ENCODE measurements around the gene GLMN. TPM values are rescaled to one million over a fixed set of nuclear protein-coding genes. Genes with fewer than 3 reads are reported as not detected.

The GLMN gene
- 10 to 100 TPM; 18.9 to 27.0 (median 24.1) TPM for polyA plus RNA-seq (ENCODE audit: insufficient read length in 4 of 4)

GRCh38 chr1:92298573-92299476 lies at the start of gene GLMN, which contains the start of gene RPAP2:
Gene GLMN (minus strand): TSS chr1:92298987. CDS start chr1:92297999, 988 bp downstream.
Gene RPAP2 (plus strand): TSS chr1:92299059. CDS start chr1:92299074, 15 bp downstream.
- peak; percentile 80 to 82 (median 81) for DNase-seq (ENCODE audit: low read depth in 4 of 4, low spot score in 3 of 4)

- no peak for DNase-seq (ENCODE audit: low read depth in 4 of 4, low spot score in 3 of 4)
Measured at GRCh38 chr1:92346866-92347640, 48.3 kb upstream of the GLMN start.

- DNase-seq (ENCODE audit: low read depth in 4 of 4, low spot score in 3 of 4), result no peak
Measured at GRCh38 chr1:92343061-92343460, 44.3 kb upstream of the GLMN start.

GRCh38 chr1:92342401-92342800 lies 43.6 kb upstream of the GLMN start:
- DNase-seq (ENCODE audit: low read depth in 4 of 4, low spot score in 3 of 4), result no peak

GRCh38 chr1:92340154-92340553 lies 41.4 kb upstream of the GLMN start:
- DNase-seq (ENCODE audit: low read depth in 4 of 4, low spot score in 3 of 4), result no peak

- no peak for DNase-seq (ENCODE audit: low read depth in 4 of 4, low spot score in 3 of 4)
Measured at GRCh38 chr1:92333668-92334067, 34.9 kb upstream of the GLMN start.

- no peak for DNase-seq (ENCODE audit: low read depth in 4 of 4, low spot score in 3 of 4)
Measured at GRCh38 chr1:92329347-92330129, 30.8 kb upstream of the GLMN start.

GRCh38 chr1:92327794-92328193 lies 29.0 kb upstream of the GLMN start:
- no peak for DNase-seq (ENCODE audit: low read depth in 4 of 4, low spot score in 3 of 4)

- DNase-seq (ENCODE audit: low read depth in 4 of 4, low spot score in 3 of 4), result no peak
Measured at GRCh38 chr1:92326681-92327080, 27.9 kb upstream of the GLMN start.

GRCh38 chr1:92324784-92325183 lies 26.0 kb upstream of the GLMN start:
- no peak for DNase-seq (ENCODE audit: low read depth in 4 of 4, low spot score in 3 of 4)

- DNase-seq (ENCODE audit: low read depth in 4 of 4, low spot score in 3 of 4), result no peak
Measured at GRCh38 chr1:92323473-92324453, 25.0 kb upstream of the GLMN start.

GRCh38 chr1:92317836-92318493 lies 19.2 kb upstream of the GLMN start:
- no peak for DNase-seq (ENCODE audit: low read depth in 4 of 4, low spot score in 3 of 4)

GRCh38 chr1:92315766-92316599 lies 17.2 kb upstream of the GLMN start:
- DNase-seq (ENCODE audit: low read depth in 4 of 4, low spot score in 3 of 4), result no peak

- no peak for DNase-seq (ENCODE audit: low read depth in 4 of 4, low spot score in 3 of 4)
Measured at GRCh38 chr1:92314024-92314423, 15.2 kb upstream of the GLMN start.

GRCh38 chr1:92310185-92310597 lies 11.4 kb upstream of the GLMN start:
- no peak for DNase-seq (ENCODE audit: low read depth in 4 of 4, low spot score in 3 of 4)

GRCh38 chr1:92307980-92308379 lies 9.2 kb upstream of the GLMN start:
- no peak for DNase-seq (ENCODE audit: low read depth in 4 of 4, low spot score in 3 of 4)

- no peak for DNase-seq (ENCODE audit: low read depth in 4 of 4, low spot score in 3 of 4)
Measured at GRCh38 chr1:92306020-92306419, 7.2 kb upstream of the GLMN start.

GRCh38 chr1:92301021-92301420 lies 2.2 kb upstream of the GLMN start:
- no peak for DNase-seq (ENCODE audit: low read depth in 4 of 4, low spot score in 3 of 4)
